GM12864 (cell line): ENCODE results near the gene MFRP.

Experiments
- DNase-seq: peaks from one replicate; pipeline ENCODE4 v3.0.0-alpha.2; 2011; ENCODE audit warnings: low read depth
- H3K4me3 ChIP-seq: 2 replicates; pipeline ENCODE4 v1.5.1; 2011; ENCODE audit warnings: mild to moderate bottlenecking, low read depth, low read length, control low read depth
- CTCF ChIP-seq: IDR thresholded peaks from 2 replicates; pipeline ENCODE4 v1.5.1; 2011; ENCODE audit warnings: low read depth, mild to moderate bottlenecking, moderate library complexity, low read length, control low read depth, inconsistent platforms; ENCODE audit errors: missing control alignments

Gene MFRP

DNA sequence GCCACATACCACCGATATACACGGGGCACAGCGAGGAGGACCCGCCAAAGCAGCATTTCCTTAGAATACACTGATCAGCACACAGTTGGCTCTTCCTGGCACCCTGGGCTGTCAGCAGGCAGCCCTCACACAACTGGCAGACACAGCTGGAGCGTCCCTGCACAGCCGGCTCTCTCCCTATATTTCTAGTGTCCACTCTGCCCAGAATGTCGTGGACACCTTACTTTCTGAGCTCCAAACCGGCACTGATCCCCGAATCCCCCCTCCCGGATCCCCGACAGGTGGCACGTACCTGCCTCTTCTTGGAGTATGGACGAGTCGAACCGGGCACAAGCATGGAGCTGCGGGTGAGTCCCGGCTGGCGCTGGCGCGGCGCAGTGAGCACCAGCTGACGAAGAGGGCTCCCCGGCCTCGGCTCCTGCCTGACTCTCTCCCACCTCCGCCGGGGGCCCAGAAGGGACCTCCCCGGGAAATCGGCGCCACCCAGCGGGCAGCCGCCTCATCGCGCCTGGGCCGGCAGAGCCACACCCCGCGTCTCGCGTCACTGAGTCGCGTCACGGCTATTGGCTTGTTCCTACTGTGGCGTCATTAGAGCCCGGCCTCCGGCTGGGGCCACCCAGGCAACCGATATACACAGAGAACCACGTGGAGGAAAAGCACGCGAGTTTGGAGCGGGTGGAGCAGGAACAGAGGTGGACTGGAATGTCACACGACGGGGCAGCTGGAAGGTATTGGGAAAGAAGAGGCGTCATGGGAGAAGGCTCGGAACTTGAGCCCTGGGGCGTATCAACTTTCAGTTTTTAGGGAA lies 34.9 kb upstream of the MFRP start, which contains the start of gene USP2:
TSS of gene USP2 (minus strand) at position 510 of the 808 bp plus-strand sequence. CDS start 8,210 bp downstream, outside the sequence.
- TF ChIP-seq CTCF, result peak; percentile 79
- peak within 1 kb of the TSS; percentile 58 for H3K4me3 ChIP-seq
- peak; percentile 60 for DNase-seq

DNA sequence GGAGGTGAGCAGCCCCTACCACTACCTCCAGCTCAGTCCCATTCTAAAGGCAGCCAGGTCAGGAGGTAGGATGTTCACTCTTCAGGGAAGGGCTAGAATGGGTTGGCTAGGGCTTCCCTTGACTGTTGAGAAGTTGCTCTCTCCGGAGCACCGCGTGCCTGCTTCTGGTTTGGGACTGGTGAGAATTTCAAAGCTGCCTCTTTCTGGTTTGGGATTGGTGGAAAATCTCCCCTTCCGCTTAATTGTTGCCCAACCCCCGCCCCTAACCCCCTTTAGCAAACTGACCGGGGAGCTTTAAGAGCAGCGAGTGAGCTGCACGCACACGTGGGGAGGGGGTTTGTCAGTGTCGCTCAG lies 34.3 kb upstream of the MFRP start:
- no peak for TF ChIP-seq CTCF
- no peak overlapping the region; the same call in 1 of the 2 replicates for H3K4me3 ChIP-seq
- no peak for DNase-seq

DNA sequence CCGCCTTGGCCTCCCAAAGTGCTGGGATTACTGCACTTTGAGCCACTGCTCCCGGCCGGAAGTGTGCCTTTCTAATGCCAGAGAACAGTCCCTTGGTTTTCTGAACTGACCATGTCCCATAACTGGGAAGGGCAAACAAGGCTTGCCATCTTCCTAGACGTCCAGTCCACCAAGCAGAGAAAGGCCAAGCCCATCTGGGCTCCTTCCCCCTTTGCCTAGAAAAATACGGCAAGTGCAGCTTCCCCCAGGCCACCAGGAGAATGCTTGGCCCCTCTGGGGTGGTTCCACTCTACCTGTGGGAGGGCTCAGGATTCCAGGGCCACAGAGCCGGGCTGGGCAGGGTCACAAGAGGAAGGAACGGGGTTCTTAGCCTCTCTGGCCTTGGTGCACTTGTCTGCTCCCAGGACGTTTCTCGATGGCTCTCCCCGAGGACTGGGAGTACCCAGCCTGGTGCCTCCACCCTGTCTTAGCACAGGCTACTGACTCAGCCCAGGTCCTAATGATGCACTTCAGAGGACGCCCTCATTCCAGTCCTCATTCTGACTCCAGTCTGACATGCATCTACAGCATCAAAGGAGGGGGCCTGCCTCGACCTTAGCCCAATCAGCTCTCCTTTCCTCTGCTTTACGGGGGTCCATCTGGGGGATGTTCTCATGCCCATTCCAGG lies 33.8 kb upstream of the MFRP start:
- H3K4me3 ChIP-seq, result no peak overlapping the region
- no peak for DNase-seq
- TF ChIP-seq CTCF, result no peak

GRCh38 chr11:119378851-119379465 lies 32.5 kb upstream of the MFRP start:
- no peak for DNase-seq
- no peak overlapping the region for H3K4me3 ChIP-seq
- TF ChIP-seq CTCF, result no peak

- TF ChIP-seq CTCF, result no peak
- DNase-seq, result no peak
- no peak overlapping the region for H3K4me3 ChIP-seq
Measured at GRCh38 chr11:119377961-119378667, 31.6 kb upstream of the MFRP start.

GRCh38 chr11:119377112-119377901 lies 30.8 kb upstream of the MFRP start:
- DNase-seq, result no peak
- no peak overlapping the region for H3K4me3 ChIP-seq
- no peak for TF ChIP-seq CTCF
